ENCODE data around the gene CMTR2.

- TF ChIP-seq CTCF (IDR thresholded peaks at IDR 0.05) (no peak), POLR2A (IDR thresholded peaks at IDR 0.05) (no peak)
These were observed 24.9 kb downstream of the CMTR2 start for GRCh38 chr16:71264299-71264698.
